Uterus (tissue), 2 donors: ENCODE results near the gene ADAP1.

Experiments
- POLR2A ChIP-seq, 2 donors: fragments of 450-650 bp; IDR thresholded peaks; one replicate each; pipeline ENCODE4 v1.6.1; 2016; ENCODE audit warnings: antibody characterized with exemption in 2 of 2, mild to moderate bottlenecking in 1 of 2, moderate library complexity in 1 of 2
- TF ChIP-seq, protein P1 (sequence below), 4 experiments: fragments of 200-600 bp in 2 of 4; fragments of 450-650 bp in 2 of 4; sonication (generic) in 2 of 4; IDR thresholded peaks; one replicate each; pipeline ENCODE4 v1.5.1; 2016 to 2019; ENCODE audit warnings: antibody characterized with exemption in 4 of 4, mild to moderate bottlenecking in 2 of 4, moderate library complexity in 1 of 4

GRCh38 chr7:959271-959670, 4.8 kb upstream of the ADAP1 start:
- TF ChIP-seq POLR2A (IDR thresholded peaks at IDR 0.05) = no peak
- TF ChIP-seq, protein P1, sequence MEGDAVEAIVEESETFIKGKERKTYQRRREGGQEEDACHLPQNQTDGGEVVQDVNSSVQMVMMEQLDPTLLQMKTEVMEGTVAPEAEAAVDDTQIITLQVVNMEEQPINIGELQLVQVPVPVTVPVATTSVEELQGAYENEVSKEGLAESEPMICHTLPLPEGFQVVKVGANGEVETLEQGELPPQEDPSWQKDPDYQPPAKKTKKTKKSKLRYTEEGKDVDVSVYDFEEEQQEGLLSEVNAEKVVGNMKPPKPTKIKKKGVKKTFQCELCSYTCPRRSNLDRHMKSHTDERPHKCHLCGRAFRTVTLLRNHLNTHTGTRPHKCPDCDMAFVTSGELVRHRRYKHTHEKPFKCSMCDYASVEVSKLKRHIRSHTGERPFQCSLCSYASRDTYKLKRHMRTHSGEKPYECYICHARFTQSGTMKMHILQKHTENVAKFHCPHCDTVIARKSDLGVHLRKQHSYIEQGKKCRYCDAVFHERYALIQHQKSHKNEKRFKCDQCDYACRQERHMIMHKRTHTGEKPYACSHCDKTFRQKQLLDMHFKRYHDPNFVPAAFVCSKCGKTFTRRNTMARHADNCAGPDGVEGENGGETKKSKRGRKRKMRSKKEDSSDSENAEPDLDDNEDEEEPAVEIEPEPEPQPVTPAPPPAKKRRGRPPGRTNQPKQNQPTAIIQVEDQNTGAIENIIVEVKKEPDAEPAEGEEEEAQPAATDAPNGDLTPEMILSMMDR (IDR thresholded peaks at IDR 0.05) = no peak
